Osteoblast (primary cell): Measurements from ENCODE around the gene KRTAP6-1. TPM values are rescaled to one million over a fixed set of nuclear protein-coding genes. Genes with fewer than 3 reads are reported as not detected.

Experiments
- DNase-seq: peaks from one replicate; pipeline ENCODE4 v3.0.0; 2011; ENCODE audit warnings: low spot score, mixed read lengths; ENCODE audit not compliant: insufficient read length; ENCODE audit errors: missing footprints
- H2AFZ ChIP-seq: 2 replicates; pipeline ENCODE4 v1.6.0; 2011; ENCODE audit warnings: mild to moderate bottlenecking, low read length
- H3K27ac ChIP-seq: 2 replicates; pipeline ENCODE4 v1.5.1; 2011; ENCODE audit warnings: mild to moderate bottlenecking, low read depth, low read length, moderate library complexity
- H3K27me3 ChIP-seq: 2 replicates; pipeline ENCODE4 v1.6.0; 2012; ENCODE audit warnings: mild to moderate bottlenecking, control low read depth, inconsistent platforms, low read length, moderate library complexity; ENCODE audit not compliant: insufficient read depth
- H3K36me3 ChIP-seq: 2 replicates; pipeline ENCODE4 v1.5.1; 2011; ENCODE audit warnings: mild to moderate bottlenecking, low read length, control low read depth, moderate library complexity; ENCODE audit not compliant: insufficient read depth
- H3K4me1 ChIP-seq: 2 replicates; pipeline ENCODE4 v1.5.1; 2011; ENCODE audit warnings: mild to moderate bottlenecking, low read length, control low read depth, moderate library complexity; ENCODE audit not compliant: insufficient read depth
- H3K4me2 ChIP-seq: 2 replicates; pipeline ENCODE4 v1.6.0; 2011; ENCODE audit warnings: mild to moderate bottlenecking, low read length; ENCODE audit not compliant: insufficient read depth
- H3K4me3 ChIP-seq: fragments of 200-600 bp; sonication (generic); 3 replicates; pipeline ENCODE4 v1.5.1; 2012; ENCODE audit warnings: mild to moderate bottlenecking, low read length, inconsistent platforms; ENCODE audit not compliant: insufficient read depth
- H3K79me2 ChIP-seq: 2 replicates; pipeline ENCODE4 v1.6.0; 2012; ENCODE audit warnings: mild to moderate bottlenecking, low read length, control low read depth, inconsistent platforms; ENCODE audit not compliant: insufficient read depth
- H3K9me3 ChIP-seq: 2 replicates; pipeline ENCODE4 v1.5.1; 2011; ENCODE audit warnings: low read depth, low read length, control low read depth
- H4K20me1 ChIP-seq: 2 replicates; pipeline ENCODE4 v1.6.0; 2012; ENCODE audit warnings: mild to moderate bottlenecking, low read length, control low read depth; ENCODE audit not compliant: insufficient read depth
- CTCF ChIP-seq: IDR thresholded peaks from 2 replicates; pipeline ENCODE4 v1.5.1; 2011; ENCODE audit warnings: mild to moderate bottlenecking, low read depth, low read length, moderate library complexity; ENCODE audit errors: extremely low read depth
- total RNA-seq: library from RNA; depleted of rRNA; stranded (reverse); fragments of >200 nt; gene quantifications from 2 replicates; pipeline ENCODE4 v1.2.3, GENCODE V29; 2012

The KRTAP6-1 gene
- total RNA-seq, 1 donor: not detected

- Histone ChIP-seq H2AFZ (no peak overlapping the region), H3K4me3 (no peak overlapping the region), H3K79me2 (no peaks in the 10 kb centered on the region), H3K4me2 (no peak overlapping the region), H3K36me3 (no peaks in the 10 kb centered on the region), H3K27ac (no peak overlapping the region), H3K9me3 (no peaks in the 10 kb centered on the region), H3K27me3 (no peaks in the 10 kb centered on the region), H3K4me1 (no peaks in the 10 kb centered on the region), H4K20me1 (no peaks in the 10 kb centered on the region)
- TF ChIP-seq CTCF: no peak
- no peak for DNase-seq
Observed at GRCh38 chr21:30638686-30639085, 25.0 kb upstream of the KRTAP6-1 start.

- TF ChIP-seq CTCF: no peak
- Histone ChIP-seq H3K4me2 (no peak within 1 kb of the TSS), H3K27ac (no peak within 1 kb of the TSS), H4K20me1 (no peaks in the 10 kb centered on the region), H2AFZ (no peak within 1 kb of the TSS), H3K36me3 (no peaks in the 10 kb centered on the region), H3K9me3 (no peaks in the 10 kb centered on the region), H3K79me2 (no peaks in the 10 kb centered on the region), H3K27me3 (no peaks in the 10 kb centered on the region), H3K4me1 (no peaks in the 10 kb centered on the region), H3K4me3 (no peak within 1 kb of the TSS)
- DNase-seq: no peak
Observed at GRCh38 chr21:30634906-30635305, 21.2 kb upstream of the KRTAP6-1 start, which contains the start of gene KRTAP20-2. Gene KRTAP20-2, plus strand, starts transcription at chr21:30635206. Its CDS starts 58 bp downstream, at chr21:30635264.

- Histone ChIP-seq H4K20me1 (no peaks in the 10 kb centered on the region), H2AFZ (no peak overlapping the region), H3K4me2 (no peak overlapping the region), H3K36me3 (no peaks in the 10 kb centered on the region), H3K79me2 (no peaks in the 10 kb centered on the region), H3K27me3 (no peaks in the 10 kb centered on the region), H3K9me3 (no peaks in the 10 kb centered on the region), H3K27ac (no peak overlapping the region), H3K4me3 (no peak overlapping the region), H3K4me1 (no peaks in the 10 kb centered on the region)
- DNase-seq: no peak
- no peak for TF ChIP-seq CTCF
Observed at GRCh38 chr21:30629200-30629599, 15.5 kb upstream of the KRTAP6-1 start.

- Histone ChIP-seq H2AFZ (no peak overlapping the region), H3K27ac (no peak overlapping the region), H3K4me3 (no peak overlapping the region), H3K27me3 (no peaks in the 10 kb centered on the region), H3K36me3 (no peaks in the 10 kb centered on the region), H3K4me1 (no peaks in the 10 kb centered on the region), H4K20me1 (no peaks in the 10 kb centered on the region), H3K9me3 (no peaks in the 10 kb centered on the region), H3K4me2 (no peak overlapping the region), H3K79me2 (no peaks in the 10 kb centered on the region)
- DNase-seq: no peak
- TF ChIP-seq CTCF: no peak
Observed at GRCh38 chr21:30628109-30628508, 14.4 kb upstream of the KRTAP6-1 start.
